Left lung (tissue), 10 donors: ENCODE data around the gene CNOT6L. TPM values are rescaled to one million over a fixed set of nuclear protein-coding genes. Genes with fewer than 3 reads are reported as not detected.

ENCODE experiments used
- ATAC-seq: fragments of 200-7000 bp; cut with Tn5 transposase; one replicate; pipeline ENCODE4 v1.9.1; 2020; ENCODE audit warnings: moderate library complexity
- DNase-seq, 4 donors: peaks; one replicate each; pipeline ENCODE4 v3.0.0-alpha.2; 2013 to 2020
- H3K27ac ChIP-seq, 2 donors: fragments of 200-600 bp; sonication (generic) in 1 of 2; one replicate each; pipeline versions ENCODE4 v1.5.0 to v1.8.0; 2020 to 2021
- H3K27me3 ChIP-seq, 2 donors: fragments of 200-600 bp; sonication (generic) in 1 of 2; one replicate each; pipeline versions ENCODE4 v1.5.0 to v1.8.0; 2020 to 2021
- H3K36me3 ChIP-seq, 2 donors: fragments of 200-600 bp; sonication (generic) in 1 of 2; one replicate each; pipeline versions ENCODE4 v1.5.0 to v1.8.0; 2020 to 2021
- H3K4me1 ChIP-seq, 2 donors: fragments of 200-600 bp; one replicate each; pipeline ENCODE4 v1.8.0; 2021
- H3K4me3 ChIP-seq, 2 donors: fragments of 200-600 bp; sonication (generic) in 1 of 2; one replicate each; pipeline versions ENCODE4 v1.5.0 to v1.8.0; 2020 to 2021; ENCODE audit warnings: mild to moderate bottlenecking in 1 of 2
- H3K9me3 ChIP-seq, 2 donors: fragments of 200-600 bp; sonication (generic) in 1 of 2; one replicate each; pipeline versions ENCODE4 v1.5.0 to v1.8.0; 2020 to 2021
- intact Hi-C, 2 donors: fragments of 100-400 bp; cut with DNase I; formaldehyde crosslinking; loops; one replicate each; pipeline versions ENCODE4 v1.11.2 to v1.14.2; 2022
- polyA plus RNA-seq, 6 donors: library from polyadenylated mRNA; unstranded; fragments of 120-200 nt; gene quantifications; one replicate each; pipeline ENCODE4 v1.2.1, GENCODE V29; 2013; ENCODE audit not compliant: insufficient read length in 6 of 6
- total RNA-seq, 2 donors: library from RNA; stranded (reverse); fragmentation: NEBNext Ultra II Directional; extraction: Animal tissue kit (Norgen Biotek cat#: 25700); gene quantifications; one replicate each; pipeline ENCODE4 v1.2.1, GENCODE V29; 2021
- TF ChIP-seq, protein P1 (sequence below), 2 donors: fragments of 200-600 bp; sonication (generic) in 1 of 2; IDR thresholded peaks; one replicate each; pipeline versions ENCODE4 v1.5.0 to v1.8.0; 2021; ENCODE audit warnings: antibody characterized with exemption in 2 of 2
- donor health status: DM: no; HTN: yes; CAD: no.
- donor health status: DM: no; HTN: no; CAD: no.

The CNOT6L gene
- total and polyA plus RNA-seq, 8 donors = 29.8 to 43.5 (median 34.0) TPM

- H3K27me3 ChIP-seq = no peaks in the 10 kb centered on the region
- H3K9me3 ChIP-seq = no peaks in the 10 kb centered on the region
- TF ChIP-seq, protein P1, sequence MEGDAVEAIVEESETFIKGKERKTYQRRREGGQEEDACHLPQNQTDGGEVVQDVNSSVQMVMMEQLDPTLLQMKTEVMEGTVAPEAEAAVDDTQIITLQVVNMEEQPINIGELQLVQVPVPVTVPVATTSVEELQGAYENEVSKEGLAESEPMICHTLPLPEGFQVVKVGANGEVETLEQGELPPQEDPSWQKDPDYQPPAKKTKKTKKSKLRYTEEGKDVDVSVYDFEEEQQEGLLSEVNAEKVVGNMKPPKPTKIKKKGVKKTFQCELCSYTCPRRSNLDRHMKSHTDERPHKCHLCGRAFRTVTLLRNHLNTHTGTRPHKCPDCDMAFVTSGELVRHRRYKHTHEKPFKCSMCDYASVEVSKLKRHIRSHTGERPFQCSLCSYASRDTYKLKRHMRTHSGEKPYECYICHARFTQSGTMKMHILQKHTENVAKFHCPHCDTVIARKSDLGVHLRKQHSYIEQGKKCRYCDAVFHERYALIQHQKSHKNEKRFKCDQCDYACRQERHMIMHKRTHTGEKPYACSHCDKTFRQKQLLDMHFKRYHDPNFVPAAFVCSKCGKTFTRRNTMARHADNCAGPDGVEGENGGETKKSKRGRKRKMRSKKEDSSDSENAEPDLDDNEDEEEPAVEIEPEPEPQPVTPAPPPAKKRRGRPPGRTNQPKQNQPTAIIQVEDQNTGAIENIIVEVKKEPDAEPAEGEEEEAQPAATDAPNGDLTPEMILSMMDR (IDR thresholded peaks at IDR 0.05) = peak; percentile 56 to 62
- no peaks in the 10 kb centered on the region for H3K36me3 ChIP-seq
- H3K27ac ChIP-seq = peak overlapping the region; percentile 98 to 99
- DNase-seq (peak; percentile 67 to 93 (median 84)), ATAC-seq (peak; percentile 68)
- H3K4me1 ChIP-seq = peaks cover 12 to 53% of the 10 kb centered on the region in 2 donors
- peak overlapping the region; percentile 67 to 88 for H3K4me3 ChIP-seq
- intact Hi-C loops = no loop called here
Measured at GRCh38 chr4:77818073-77818601, 1.0 kb downstream of the CNOT6L start.

- DNase-seq (no peak), ATAC-seq (no peak)
- Histone ChIP-seq H3K4me3 (peak overlapping the region; percentile 67 to 88), H3K27ac (peak overlapping the region; percentile 98 to 99), H3K27me3 (no peaks in the 10 kb centered on the region), H3K4me1 (peaks cover 12 to 48% of the 10 kb centered on the region in 2 donors), H3K36me3 (no peaks in the 10 kb centered on the region), H3K9me3 (no peaks in the 10 kb centered on the region)
- intact Hi-C loops = no loop called here
- TF ChIP-seq, protein P1 (IDR thresholded peaks at IDR 0.05) = no peak
Measured at GRCh38 chr4:77817304-77818072, 1.7 kb downstream of the CNOT6L start.

GRCh38 chr4:77816546-77816945 is 2.6 kb downstream of the CNOT6L start:
- DNase-seq (no peak), ATAC-seq (no peak)
- no peak overlapping the region for H3K27ac ChIP-seq
- no peaks in the 10 kb centered on the region for H3K27me3 ChIP-seq
- no peak overlapping the region for H3K4me3 ChIP-seq
- no peaks in the 10 kb centered on the region for H3K9me3 ChIP-seq
- TF ChIP-seq, protein P1 (IDR thresholded peaks at IDR 0.05) = no peak
- H3K36me3 ChIP-seq = no peaks in the 10 kb centered on the region
- intact Hi-C loops = no loop called here
- peaks cover 12 to 39% of the 10 kb centered on the region in 2 donors for H3K4me1 ChIP-seq

DNA sequence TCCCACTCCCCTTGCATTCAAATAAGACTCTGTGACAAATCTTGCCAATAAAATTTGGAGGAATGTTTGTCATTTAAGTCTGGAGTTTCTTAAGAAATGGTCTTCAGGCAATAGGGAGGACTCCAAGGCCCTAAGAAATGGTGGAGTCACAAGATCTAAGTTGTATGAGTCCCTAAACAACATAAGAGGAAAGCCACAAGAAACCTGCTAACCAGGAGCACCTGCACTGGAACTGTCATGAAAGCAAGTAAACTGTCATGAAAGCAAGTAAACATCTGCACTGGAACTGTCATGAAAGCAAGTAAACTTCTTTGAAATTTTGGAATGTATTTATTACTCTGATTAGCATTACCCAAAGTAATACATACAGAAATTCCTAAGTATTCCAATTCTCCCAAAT is 3.5 kb downstream of the CNOT6L start:
- intact Hi-C loops = no loop called here
- no peak for ATAC-seq
- peak overlapping the region in 1 of 2 donors; percentile 6 for H3K27ac ChIP-seq
- peaks cover 5 to 30% of the 10 kb centered on the region in 2 donors for H3K4me1 ChIP-seq
- no peaks in the 10 kb centered on the region for H3K9me3 ChIP-seq
- H3K27me3 ChIP-seq = no peaks in the 10 kb centered on the region
- no peak overlapping the region for H3K4me3 ChIP-seq
- no peak for DNase-seq
- TF ChIP-seq, protein P1 (IDR thresholded peaks at IDR 0.05) = no peak
- H3K36me3 ChIP-seq = no peaks in the 10 kb centered on the region

GRCh38 chr4:77805840-77806239 is 13.3 kb downstream of the CNOT6L start:
- TF ChIP-seq, protein P1 (IDR thresholded peaks at IDR 0.05) = no peak
- H3K4me1 ChIP-seq = peaks cover 6 to 47% of the 10 kb centered on the region in 2 donors
- no peak for ATAC-seq
- no peak for DNase-seq
- H3K27ac ChIP-seq = no peak overlapping the region
- H3K9me3 ChIP-seq = no peaks in the 10 kb centered on the region
- no peaks in the 10 kb centered on the region for H3K36me3 ChIP-seq
- intact Hi-C loops = no loop called here
- H3K27me3 ChIP-seq = no peaks in the 10 kb centered on the region
- H3K4me3 ChIP-seq = no peak overlapping the region
